HL-60 (cell line): Measurements from ENCODE around the gene ZNF594.

Experiments
- TF ChIP-seq, protein P1 (sequence below): IDR thresholded peaks from one replicate; pipeline ENCODE4 v1.5.1; 2011; ENCODE audit warnings: low read length, control low read depth, inconsistent platforms; ENCODE audit not compliant: insufficient read depth
- TF ChIP-seq, protein P2 (sequence below): IDR thresholded peaks from 2 replicates; pipeline ENCODE4 v1.6.1; 2012; ENCODE audit warnings: low read depth; ENCODE audit not compliant: insufficient replicate concordance

DNA sequence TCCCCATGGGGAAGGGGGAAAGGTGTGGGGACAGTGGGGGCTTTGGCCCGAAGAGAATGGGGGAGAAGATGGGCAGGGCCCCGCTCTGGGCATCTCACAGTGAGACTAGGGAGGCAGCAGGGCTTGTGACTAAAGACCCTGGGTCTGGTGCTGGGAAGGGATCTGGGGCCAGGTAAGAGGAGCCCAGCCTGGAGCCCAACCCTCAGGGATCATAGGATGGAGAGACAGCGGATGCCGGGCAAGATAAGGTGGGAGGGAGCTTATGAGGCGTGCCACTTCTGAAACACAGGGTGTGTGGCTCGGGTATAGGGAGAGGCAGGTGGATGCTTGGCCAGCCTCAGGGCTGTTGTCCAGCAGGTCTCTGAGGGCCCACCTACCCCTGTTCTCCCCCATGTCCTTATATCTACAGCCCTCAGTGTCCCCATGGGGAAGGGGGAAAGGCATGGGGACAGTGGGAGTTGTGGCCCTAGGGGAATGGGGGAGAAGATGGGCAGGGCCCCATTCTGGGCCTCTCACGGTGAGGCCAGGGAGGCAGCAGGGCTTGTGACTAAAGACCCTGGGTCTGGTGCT is 60.4 kb downstream of the ZNF594 start:
- TF ChIP-seq, protein P1, sequence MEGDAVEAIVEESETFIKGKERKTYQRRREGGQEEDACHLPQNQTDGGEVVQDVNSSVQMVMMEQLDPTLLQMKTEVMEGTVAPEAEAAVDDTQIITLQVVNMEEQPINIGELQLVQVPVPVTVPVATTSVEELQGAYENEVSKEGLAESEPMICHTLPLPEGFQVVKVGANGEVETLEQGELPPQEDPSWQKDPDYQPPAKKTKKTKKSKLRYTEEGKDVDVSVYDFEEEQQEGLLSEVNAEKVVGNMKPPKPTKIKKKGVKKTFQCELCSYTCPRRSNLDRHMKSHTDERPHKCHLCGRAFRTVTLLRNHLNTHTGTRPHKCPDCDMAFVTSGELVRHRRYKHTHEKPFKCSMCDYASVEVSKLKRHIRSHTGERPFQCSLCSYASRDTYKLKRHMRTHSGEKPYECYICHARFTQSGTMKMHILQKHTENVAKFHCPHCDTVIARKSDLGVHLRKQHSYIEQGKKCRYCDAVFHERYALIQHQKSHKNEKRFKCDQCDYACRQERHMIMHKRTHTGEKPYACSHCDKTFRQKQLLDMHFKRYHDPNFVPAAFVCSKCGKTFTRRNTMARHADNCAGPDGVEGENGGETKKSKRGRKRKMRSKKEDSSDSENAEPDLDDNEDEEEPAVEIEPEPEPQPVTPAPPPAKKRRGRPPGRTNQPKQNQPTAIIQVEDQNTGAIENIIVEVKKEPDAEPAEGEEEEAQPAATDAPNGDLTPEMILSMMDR = no peak
- TF ChIP-seq, protein P2, sequence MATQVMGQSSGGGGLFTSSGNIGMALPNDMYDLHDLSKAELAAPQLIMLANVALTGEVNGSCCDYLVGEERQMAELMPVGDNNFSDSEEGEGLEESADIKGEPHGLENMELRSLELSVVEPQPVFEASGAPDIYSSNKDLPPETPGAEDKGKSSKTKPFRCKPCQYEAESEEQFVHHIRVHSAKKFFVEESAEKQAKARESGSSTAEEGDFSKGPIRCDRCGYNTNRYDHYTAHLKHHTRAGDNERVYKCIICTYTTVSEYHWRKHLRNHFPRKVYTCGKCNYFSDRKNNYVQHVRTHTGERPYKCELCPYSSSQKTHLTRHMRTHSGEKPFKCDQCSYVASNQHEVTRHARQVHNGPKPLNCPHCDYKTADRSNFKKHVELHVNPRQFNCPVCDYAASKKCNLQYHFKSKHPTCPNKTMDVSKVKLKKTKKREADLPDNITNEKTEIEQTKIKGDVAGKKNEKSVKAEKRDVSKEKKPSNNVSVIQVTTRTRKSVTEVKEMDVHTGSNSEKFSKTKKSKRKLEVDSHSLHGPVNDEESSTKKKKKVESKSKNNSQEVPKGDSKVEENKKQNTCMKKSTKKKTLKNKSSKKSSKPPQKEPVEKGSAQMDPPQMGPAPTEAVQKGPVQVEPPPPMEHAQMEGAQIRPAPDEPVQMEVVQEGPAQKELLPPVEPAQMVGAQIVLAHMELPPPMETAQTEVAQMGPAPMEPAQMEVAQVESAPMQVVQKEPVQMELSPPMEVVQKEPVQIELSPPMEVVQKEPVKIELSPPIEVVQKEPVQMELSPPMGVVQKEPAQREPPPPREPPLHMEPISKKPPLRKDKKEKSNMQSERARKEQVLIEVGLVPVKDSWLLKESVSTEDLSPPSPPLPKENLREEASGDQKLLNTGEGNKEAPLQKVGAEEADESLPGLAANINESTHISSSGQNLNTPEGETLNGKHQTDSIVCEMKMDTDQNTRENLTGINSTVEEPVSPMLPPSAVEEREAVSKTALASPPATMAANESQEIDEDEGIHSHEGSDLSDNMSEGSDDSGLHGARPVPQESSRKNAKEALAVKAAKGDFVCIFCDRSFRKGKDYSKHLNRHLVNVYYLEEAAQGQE = no peak
